ENCODE measurements around the gene TNNT1. TPM values are rescaled to one million over a fixed set of nuclear protein-coding genes. Genes with fewer than 3 reads are reported as not detected.
"Not testable (repeated sequence)": the region's sequence is repeated elsewhere in the genome, so short reads cannot be mapped to it uniquely, and the experiment has no call there.

TNNT1 gene
- polyA plus RNA-seq, 4 donors, result 2.9 to 6.0 (median 4.4) TPM

- DNase-seq (ENCODE audit: low read depth in 4 of 4, low spot score in 3 of 4), result no peak
These were observed 22.4 kb upstream of the TNNT1 start for GRCh38 chr19:55171440-55171839.

- no peak for DNase-seq (ENCODE audit: low read depth in 4 of 4, low spot score in 3 of 4)
These were observed 20.1 kb upstream of the TNNT1 start for GRCh38 chr19:55169136-55169535.

DNA sequence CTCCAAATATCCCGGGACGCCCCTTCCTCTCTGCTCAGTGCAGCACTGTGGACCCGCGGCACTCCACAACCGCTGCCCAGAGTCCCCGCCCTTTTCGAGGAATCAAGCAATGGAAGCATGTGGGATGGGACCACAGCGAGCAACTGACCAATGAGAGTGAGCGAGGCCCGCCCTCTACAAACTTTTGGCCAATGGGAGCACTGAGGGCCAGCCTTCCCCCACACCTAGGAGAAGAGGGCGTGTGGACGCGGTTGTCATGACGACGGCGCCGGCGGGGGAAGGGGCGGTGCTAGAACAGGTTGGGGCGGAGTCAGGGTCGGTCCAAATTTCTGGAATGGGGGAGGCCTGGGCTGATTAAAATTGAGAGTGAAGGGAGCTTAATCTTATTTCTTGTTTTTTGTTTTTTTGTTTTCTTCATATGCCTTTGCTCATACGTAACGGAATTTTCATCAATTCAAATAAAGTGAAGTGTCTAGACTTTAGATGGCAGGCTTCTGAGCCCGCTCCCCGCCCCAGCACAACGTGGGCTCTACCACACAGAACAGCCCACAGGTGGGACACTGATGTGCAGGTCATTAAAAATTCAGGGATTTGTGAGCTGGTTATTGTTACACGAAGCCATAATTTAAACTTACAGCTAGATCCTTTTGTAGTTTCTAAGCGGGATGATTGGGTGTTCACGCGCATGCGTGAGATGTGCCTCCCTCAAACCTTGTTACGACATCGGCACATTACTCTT lies 17.7 kb upstream of the TNNT1 start, which contains the start of gene DNAAF3:
Gene DNAAF3 (minus strand): TSS at position 84 of the 739 bp plus-strand sequence. CDS start 200 bp downstream, outside the sequence.
- DNase-seq (ENCODE audit: low read depth in 4 of 4, low spot score in 3 of 4), result peak; percentile 84 to 92 (median 90)

GRCh38 chr19:55165952-55166529 lies 17.0 kb upstream of the TNNT1 start:
- no peak for DNase-seq (ENCODE audit: low read depth in 4 of 4, low spot score in 3 of 4)

GRCh38 chr19:55161571-55162322 lies 12.7 kb upstream of the TNNT1 start:
- no peak for DNase-seq (ENCODE audit: low read depth in 4 of 4, low spot score in 3 of 4)

GRCh38 chr19:55160986-55161365 lies 12.0 kb upstream of the TNNT1 start:
- no peak for DNase-seq (ENCODE audit: low read depth in 4 of 4, low spot score in 3 of 4)

GRCh38 chr19:55160128-55160985 lies 11.4 kb upstream of the TNNT1 start:
- DNase-seq (ENCODE audit: low read depth in 4 of 4, low spot score in 3 of 4), result peak in 2 of 4 donors; percentile 40 to 73

- DNase-seq (ENCODE audit: low read depth in 4 of 4, low spot score in 3 of 4), result no peak
These were observed 10.1 kb upstream of the TNNT1 start for GRCh38 chr19:55158848-55159749.

GRCh38 chr19:55158423-55158822 lies 9.4 kb upstream of the TNNT1 start:
- no peak for DNase-seq (ENCODE audit: low read depth in 4 of 4, low spot score in 3 of 4)

GRCh38 chr19:55157064-55157908 lies 8.3 kb upstream of the TNNT1 start, which contains the start of gene TNNI3:
Gene TNNI3 (minus strand): TSS chr19:55157732. CDS start chr19:55157589, 143 bp downstream.
- DNase-seq (ENCODE audit: low read depth in 4 of 4, low spot score in 3 of 4), result no peak

- DNase-seq (ENCODE audit: low read depth in 4 of 4, low spot score in 3 of 4), result no peak
These were observed 7.4 kb upstream of the TNNT1 start for GRCh38 chr19:55156202-55157063.

GRCh38 chr19:55155784-55156183 lies 6.8 kb upstream of the TNNT1 start:
- DNase-seq (ENCODE audit: low read depth in 4 of 4, low spot score in 3 of 4), result not testable (repeated sequence)

DNA sequence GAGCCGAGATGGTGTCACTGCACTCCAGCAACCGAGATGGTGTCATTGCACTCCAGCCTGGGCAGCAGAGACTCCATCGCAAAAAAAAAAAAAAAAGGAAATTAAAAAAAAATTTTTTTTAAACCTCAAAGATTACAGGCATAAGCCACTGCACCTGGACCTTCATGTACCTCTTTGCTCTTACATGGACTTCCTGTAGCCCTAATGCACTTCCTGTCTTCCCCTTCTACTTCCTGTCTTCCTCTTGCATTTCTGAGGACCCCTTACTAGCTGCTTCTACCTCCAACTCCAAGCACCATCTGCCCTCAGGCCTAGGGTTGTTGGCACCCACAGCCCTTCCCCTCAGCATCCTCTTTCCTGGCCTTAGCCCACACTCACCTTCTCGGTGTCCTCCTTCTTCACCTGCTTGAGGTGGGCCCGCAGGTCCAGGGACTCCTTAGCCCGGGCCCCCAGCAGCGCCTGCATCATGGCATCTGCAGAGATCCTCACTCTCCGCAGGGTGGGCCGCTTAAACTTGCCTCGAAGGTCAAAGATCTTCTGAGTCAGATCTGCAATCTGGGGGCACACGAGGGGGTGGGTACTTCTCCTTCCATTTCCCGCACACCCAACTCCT lies 4.8 kb upstream of the TNNT1 start:
- DNase-seq (ENCODE audit: low read depth in 4 of 4, low spot score in 3 of 4), result no peak

- no peak for DNase-seq (ENCODE audit: low read depth in 4 of 4, low spot score in 3 of 4)
These were observed 3.0 kb upstream of the TNNT1 start for GRCh38 chr19:55152017-55152416.

GRCh38 chr19:55147545-55148251 lies 1.3 kb downstream of the TNNT1 start:
- DNase-seq (ENCODE audit: low read depth in 4 of 4, low spot score in 3 of 4), result no peak

GRCh38 chr19:55146705-55147273 lies 2.2 kb downstream of the TNNT1 start:
- no peak for DNase-seq (ENCODE audit: low read depth in 4 of 4, low spot score in 3 of 4)

Measured in right renal pelvis (tissue), 4 donors.